ENCODE data around the gene HOXA6.

HOXA6 gene

GRCh38 chr7:27117887-27118491 lies 29.6 kb downstream of the HOXA6 start:
- no peak for DNase-seq

- no peak for DNase-seq
Measured at GRCh38 chr7:27116962-27117886, 30.4 kb downstream of the HOXA6 start.

GRCh38 chr7:27116031-27116961 lies 31.3 kb downstream of the HOXA6 start:
- no peak for DNase-seq

- DNase-seq = no peak
Measured at GRCh38 chr7:27115221-27116026, 32.1 kb downstream of the HOXA6 start.

- DNase-seq = no peak
Measured at GRCh38 chr7:27114881-27115220, 32.7 kb downstream of the HOXA6 start.

- DNase-seq = no peak
Measured at GRCh38 chr7:27113991-27114769, 33.4 kb downstream of the HOXA6 start.

- no peak for DNase-seq
Measured at GRCh38 chr7:27112955-27113949, 34.3 kb downstream of the HOXA6 start.

- no peak for DNase-seq
Measured at GRCh38 chr7:27112361-27112760, 35.2 kb downstream of the HOXA6 start.

- DNase-seq = no peak
Measured at GRCh38 chr7:27111751-27112277, 35.8 kb downstream of the HOXA6 start.

GRCh38 chr7:27111042-27111750 lies 36.4 kb downstream of the HOXA6 start:
- no peak for DNase-seq

GRCh38 chr7:27110186-27111031 lies 37.2 kb downstream of the HOXA6 start:
- no peak for DNase-seq

GRCh38 chr7:27109466-27110185 lies 37.9 kb downstream of the HOXA6 start:
- DNase-seq = no peak

GRCh38 chr7:27108390-27109127 lies 39.0 kb downstream of the HOXA6 start:
- DNase-seq = no peak

- no peak for DNase-seq
Measured at GRCh38 chr7:27107391-27108381, 39.9 kb downstream of the HOXA6 start.

GRCh38 chr7:27106901-27107240 lies 40.7 kb downstream of the HOXA6 start:
- DNase-seq = no peak
